Stimulated activated CD4-positive, alpha-beta T cell treated with anti-CD3 and anti-CD28 coated beads, Interleukin-1b, Interleukin-23, amount 100 ng/mL, for 24 hours (primary cell): ENCODE results near the gene SDCCAG8.

Source experiments
- DNase-seq, 4 experiments: peaks; one replicate each; pipeline ENCODE4 v3.0.0-alpha.2; 2020; ENCODE audit warnings: low read depth in 4 of 4, low spot score in 1 of 4

The SDCCAG8 gene

DNA sequence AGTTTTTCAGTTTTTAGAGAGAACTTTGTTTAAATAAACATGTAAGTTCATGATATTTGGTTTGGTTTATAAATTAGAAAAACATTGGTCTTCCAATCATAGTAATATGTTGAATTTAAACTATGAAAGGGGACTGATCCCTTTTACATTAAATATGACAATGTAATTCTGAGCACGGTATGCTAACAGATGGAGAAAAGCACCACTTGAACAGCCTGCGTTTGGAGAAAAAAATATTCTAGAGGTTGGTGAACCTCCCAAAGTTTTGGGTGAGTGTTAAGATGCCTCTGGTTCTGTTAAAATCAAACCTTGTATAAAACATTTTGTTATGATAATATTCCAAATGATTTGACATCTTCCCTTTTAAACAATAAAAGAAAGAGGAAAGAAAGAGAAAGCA lies 123.9 kb downstream of the SDCCAG8 start:
- DNase-seq: no peak

DNA sequence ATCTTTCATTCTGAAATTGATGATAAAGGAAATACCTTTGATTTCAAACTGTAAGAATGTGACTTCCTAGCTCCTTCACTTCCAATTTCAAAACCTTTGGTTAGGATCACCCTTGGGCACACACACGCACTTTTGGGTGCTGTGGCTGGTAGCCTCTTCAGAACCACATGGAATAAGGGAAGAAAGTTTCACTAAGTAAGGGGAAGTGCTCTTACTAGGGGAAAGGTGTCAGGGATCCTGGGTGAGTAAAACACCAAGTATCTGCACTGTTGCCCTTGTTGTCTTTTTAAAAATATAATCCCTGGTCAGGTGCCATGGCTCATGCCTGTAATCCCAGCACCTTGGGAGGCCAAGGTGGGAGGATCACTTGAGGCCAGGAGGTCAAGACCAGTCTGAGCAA lies 132.4 kb downstream of the SDCCAG8 start:
- no peak for DNase-seq

DNA sequence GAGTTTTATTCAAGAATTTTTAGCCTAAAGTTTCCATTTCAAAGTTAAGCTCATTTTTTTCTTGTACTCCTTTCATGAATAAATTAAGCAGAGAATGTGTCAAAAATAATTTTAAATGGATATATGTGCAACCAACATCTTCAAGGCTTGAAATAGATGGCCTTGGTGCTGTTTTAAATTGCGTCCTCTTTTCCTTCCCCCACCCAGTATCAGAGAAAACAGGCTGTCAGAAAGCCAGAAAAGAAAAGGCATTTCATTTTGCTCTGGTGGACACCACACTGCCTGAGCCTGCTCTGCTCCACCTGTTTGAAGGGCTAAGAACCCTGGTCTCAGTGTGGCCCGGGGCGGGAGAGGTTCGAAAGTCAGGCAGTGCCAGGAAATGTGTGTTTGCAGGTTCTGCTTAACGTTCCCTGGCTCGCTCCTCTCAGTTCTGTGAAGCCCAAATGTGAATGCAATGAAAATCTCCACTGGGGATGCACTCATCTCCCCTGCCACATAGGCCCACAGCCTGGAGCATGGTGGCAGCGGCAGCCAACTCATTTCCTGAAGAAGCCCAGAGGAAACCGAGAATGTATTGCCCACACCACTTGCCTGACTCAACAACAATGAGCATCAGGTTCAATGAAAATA lies 134.4 kb downstream of the SDCCAG8 start:
- DNase-seq: no peak

DNA sequence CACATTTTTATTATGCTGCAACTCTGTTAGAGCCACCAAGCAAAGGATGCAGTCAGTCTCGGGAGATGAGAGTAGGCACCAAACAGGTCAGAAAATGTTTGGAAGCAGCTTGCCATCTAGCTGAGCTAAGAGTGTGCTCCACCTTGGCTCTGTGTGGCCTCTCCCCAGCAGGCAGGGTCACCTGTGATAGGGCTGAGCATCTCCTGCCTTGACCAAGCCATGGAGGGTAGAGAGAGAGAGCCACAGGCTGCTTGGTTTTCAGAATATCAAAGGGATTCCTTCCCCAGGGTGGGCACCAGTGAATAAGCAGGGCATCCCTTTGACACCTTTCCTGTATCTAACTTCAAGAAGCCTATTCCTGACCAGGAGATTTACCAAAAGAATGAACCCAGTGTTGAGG lies 135.5 kb downstream of the SDCCAG8 start:
- DNase-seq: no peak

DNA sequence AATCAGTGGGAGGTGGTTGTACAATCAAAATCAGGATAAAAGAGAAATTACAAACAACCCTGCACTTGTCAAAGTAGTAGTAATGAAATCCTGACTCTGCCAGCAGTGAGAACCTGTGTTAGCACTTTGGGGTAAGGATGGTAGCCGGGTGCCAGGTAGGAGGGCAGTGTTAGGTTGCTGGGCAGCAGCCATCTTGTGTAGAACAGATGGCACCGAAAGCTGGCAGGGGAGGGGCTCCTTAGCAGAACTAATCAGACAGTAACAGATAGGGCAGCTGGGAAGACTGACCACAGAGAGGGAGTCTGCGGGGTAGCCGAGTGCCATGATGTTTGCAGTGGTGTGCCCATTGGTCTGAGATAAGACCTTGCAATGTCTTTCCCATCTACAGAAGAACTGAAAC lies 137.3 kb downstream of the SDCCAG8 start:
- DNase-seq: no peak

DNA sequence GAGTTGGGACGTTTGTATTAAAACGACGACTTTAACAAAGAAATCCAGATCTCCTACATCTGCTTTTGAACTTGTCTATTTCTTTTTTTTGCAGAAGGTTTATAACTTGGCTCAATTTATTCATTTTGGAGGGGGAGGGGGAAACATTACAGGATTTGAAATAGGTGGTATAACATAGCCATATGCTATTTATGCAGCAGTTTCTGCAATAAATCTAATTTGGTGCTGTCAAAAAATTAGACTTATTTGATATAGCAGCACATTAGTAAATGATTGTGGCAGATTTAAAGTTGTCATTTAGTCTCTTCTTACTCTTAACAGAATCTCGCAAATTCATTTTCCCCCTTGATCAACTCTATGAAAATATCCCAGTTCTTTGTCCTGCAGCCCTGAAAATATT lies 138.2 kb downstream of the SDCCAG8 start:
- DNase-seq: no peak

DNA sequence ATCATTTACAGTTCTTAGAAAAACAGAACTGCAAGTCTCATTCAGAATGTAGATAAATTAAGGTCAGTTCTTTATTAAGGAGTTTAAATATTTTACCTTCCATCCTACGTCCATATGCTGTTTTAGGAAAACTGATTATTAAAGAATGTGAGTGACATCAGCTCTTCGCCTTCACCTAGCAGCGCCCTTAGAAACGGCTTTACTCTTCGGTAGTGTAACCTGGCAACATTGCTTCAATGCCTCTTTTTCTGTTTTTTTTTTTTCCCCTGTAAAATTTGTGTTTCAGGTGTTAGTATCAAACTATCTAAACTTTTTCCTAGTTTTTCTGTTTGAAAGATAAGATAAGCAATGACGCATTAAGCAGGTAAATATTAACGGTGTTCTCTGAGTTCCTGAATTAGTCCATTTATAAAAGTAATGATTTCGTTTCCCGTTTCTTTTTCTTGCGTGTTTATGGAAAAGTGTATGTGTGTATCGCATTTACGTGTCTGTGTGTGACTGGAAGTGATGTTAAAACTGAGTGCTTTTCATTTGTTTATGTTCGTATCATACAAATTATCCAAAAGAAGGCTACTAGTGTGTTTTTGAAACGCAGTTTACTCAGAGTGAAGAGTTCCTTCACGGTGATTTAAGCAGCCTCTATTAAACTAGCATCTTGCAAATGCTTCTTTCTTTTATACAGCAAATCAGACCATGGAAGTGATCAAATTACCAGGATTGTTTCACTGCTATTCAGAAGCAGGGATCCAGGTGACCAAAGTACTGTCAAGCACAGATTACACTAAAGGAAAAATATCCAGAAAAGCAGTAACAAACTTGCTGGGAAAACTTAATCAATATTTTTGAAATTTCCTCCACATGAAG lies 139.0 kb downstream of the SDCCAG8 start:
- no peak for DNase-seq

DNA sequence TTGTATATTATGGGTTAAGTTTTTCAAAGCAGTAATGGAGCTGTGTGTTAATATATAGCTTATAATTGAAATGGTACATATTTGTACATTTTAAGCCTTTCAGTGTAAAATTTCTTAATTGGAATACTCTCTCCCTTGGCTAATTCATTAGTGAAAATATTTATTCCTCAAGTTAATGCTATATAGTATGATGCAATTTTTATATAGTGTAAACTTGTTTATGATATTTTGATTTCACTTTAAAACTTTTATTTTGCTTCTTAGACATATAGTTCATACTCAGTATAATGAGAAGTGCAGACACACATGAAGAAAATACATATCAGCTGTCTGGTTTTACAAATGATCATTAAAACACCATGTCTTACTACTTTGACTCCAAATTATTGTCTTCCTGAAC lies 140.6 kb downstream of the SDCCAG8 start:
- DNase-seq: no peak

DNA sequence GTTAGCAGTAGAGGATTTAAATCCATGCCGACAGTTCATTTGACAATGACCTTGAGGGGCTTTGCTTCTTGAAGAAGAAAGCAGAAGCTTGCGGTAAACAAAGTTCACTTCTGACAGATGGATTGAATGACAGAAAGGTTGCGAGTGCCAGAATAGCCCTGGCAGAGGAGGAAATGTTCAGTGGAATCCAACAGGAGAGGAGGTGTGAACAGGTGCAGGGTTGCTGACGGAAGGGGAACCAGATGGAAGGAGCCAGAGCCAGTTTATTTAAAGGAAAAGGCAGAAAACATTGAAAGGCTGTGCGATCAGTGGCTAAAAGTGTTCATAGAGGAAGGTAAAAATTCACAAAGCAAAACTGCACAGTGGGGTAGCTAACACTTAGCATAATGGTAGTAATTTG lies 141.0 kb downstream of the SDCCAG8 start:
- no peak for DNase-seq

DNA sequence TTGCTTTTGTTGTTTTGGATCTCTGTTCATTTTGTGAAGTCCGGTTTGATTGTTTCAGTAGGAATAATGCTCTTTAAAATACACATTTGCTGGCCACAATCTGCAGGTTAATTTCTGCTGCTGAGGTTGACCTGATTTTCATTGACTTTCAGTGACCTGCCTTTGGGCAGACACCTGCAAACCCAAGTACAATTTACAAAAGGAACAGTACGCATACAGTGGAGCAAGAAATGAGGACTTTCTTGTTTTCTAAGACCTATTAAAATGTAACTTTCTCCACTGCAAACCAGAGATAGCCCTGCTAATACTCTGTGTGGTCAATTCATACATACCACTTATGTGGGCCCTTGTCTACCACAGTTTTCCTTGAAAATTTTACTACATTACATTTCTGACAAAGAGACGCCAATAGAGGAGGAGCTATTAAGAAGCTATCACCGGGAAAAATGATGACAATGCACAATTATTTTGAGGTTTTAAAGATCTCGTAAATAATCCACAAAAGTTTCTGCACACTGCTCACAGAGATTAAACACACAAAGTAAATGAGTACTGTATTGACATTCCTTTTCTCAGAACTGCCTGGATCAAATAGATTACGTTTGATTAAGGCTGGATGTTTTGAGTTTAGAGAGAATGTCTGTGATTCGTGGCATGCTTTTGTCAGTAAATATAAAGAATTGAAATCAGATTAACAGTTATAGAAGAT lies 141.9 kb downstream of the SDCCAG8 start:
- DNase-seq: no peak

DNA sequence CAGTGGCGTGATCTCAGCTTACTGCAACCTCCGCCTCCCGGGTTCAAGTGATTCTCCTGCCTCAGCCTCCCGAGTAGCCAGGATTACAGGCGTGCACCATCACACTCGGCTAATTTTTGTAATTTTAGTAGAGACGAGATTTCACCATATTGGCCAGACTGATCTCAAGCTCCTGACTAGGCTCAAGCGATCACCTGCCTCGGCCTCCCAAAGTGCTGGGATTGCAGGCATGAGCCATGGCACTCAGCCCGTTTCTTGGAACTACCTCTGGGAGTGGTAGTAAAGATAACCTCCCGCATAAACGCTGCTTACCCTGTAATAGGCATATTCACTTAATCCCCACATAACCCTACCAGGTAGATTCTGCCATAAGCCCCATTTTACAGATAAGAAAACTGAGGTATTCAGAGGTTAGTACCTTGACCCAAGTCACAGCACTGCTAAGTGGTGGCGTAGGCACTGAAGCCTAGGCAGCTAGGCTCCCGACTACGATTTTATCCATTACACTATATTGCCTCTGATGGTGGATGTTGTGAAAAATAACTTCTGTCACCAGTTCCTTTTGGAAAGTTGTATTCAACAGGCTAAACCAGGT lies 143.8 kb downstream of the SDCCAG8 start:
- DNase-seq: no peak

DNA sequence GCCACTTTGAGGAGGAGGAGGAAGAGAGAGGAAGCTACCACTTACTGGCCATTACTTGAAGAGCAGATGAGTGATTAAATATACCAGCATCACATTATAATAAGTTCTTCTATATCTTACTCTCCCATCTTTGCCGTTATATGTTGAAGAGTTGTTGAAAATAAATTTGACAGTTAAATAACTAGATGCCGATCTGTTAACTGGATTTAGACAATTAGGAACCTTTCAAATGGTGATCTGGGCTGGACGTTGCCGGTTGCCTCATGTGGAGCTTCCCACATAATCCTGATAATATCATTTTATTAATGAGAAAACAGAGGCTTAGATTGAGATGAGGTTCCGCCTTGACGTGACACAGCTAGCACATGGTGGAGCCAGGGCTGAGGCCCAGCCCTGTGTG lies 147.0 kb downstream of the SDCCAG8 start:
- DNase-seq: no peak

DNA sequence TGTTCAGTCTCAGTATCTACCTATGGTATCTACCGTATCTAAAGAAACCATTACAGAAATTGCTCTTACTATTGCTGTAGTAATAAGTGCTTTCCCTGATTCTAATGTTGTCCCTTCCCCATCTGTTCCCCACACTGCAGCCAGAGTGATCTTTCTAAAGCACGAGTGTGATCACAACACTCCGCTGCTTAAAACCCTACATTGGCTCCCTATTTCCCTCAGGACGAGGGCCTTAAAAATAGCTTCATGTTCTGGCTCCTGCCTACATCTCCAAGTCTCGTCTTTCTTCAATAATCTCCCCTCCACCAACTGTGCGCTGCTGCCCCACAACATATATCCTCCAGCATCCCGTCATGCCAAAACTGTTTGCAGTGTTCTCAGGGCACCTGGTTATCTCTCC lies 150.6 kb downstream of the SDCCAG8 start:
- no peak for DNase-seq

DNA sequence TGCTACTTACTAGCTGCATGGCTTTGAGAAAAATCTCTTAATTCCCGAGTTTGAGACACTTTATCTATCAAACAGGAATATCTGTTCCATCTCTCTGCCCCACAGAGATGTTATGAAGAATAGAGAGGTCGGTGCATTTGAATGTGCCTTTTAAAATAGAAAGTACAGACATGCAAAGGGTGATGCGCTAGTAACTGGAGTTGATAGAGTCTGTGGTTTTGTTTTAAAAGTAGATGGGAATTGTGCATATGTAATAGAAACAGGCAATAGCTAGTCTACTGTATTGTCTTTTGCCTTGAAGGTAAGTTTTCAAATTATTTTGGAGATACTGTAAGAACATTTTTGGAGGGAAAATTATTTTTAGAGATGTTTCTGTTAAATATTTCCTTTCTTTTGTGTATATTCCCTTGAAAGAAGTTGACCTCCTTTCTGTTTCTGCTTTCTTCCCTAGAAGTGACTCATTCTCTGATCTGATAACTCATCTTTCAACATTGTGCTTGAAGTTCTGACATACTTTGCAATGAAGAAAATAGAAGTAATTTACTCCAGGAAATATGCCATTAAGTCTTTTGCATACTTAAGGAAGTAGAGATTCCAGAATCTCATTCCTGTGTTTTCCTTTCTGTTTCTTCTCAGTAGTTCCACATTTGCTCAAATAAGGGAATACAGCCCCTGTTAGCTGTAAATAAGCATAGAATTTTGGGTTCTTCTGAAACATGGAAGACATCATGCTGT lies 151.6 kb downstream of the SDCCAG8 start:
- no peak for DNase-seq

DNA sequence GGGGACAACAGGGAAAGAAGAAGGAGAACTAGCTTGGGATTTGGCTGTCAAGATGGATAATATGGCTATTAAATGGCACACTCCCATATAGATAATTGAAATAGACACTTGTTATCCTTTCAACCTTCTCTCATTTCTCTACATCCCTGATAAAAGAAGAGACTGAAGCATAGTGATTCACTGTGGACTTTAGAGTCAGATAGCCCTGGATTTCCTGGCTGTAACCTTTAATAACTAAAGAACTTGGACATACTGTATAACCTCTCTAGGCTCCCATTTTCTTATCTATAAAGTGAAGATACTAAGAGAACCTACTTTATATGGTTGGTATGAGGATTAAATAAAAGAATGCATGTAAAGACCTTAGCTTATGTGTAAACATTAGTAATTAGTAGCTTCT lies 152.6 kb downstream of the SDCCAG8 start:
- no peak for DNase-seq

DNA sequence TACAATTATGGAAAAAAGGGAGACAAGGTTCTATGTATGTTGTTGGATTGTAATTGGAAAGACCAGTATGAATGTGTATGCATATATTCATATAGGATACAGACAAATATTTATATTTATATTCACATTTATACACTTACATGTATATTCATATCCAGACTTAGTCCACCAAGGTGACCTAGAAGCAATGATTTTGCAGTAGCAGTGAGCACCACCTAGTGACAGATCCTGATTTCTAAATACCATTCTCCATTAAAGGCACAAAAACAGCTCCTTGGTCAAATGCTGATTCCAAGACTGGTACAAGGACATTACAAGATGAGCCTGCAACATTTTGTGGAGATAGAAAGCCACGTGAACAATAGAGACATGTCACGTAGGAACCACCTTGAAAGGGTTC lies 153.4 kb downstream of the SDCCAG8 start:
- DNase-seq: no peak

DNA sequence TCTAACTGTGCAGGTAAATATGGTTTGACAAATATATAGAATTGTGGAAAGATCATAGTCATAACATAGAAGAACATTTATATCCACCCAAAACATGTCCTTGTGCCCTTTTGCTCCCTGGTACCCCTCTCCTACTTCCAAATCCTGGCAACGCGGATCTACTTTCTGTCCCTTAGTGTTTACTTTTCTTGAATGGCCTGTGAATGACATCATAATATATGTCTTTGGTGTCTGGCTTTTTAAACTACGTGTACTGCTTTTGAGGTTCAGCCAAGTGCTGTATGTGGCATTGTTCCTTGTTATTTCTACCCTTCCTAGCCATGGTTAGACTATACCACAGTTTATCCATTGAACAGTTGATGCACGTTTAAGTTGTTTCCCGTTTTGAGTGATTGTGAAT lies 155.6 kb downstream of the SDCCAG8 start:
- no peak for DNase-seq

DNA sequence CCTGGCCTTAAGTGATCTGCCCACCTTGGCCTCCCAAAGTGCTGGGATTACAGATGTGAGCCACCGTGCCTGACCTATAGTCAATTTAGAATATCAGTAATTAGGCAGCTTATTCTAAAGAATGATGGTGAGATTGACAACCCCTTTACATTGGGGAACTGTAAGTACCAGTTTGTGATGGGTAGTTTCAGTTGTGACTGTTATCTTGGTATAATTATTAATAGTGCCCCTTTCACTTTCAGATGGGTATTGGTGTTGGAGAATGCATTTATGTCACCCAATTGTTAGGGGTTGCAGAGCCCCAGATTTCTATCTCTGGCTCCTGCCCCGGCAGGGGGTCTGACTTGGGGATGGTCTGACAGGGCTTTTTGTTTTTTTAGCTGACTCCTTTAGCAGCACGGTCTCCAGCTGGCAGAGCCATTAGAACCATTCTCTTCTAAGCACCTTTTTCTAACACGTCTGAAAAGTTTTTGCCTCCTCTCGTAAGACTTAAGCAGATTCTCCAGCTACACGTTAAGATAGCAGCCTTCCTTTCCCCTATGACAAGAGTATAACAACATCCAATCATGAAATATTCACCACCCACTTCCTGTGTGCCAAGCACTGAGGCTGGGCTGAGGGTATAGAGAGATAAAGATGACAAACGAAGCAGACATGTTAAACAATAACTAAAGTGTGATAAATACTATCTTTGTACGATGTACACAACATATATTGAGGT lies 157.8 kb downstream of the SDCCAG8 start:
- DNase-seq: no peak

DNA sequence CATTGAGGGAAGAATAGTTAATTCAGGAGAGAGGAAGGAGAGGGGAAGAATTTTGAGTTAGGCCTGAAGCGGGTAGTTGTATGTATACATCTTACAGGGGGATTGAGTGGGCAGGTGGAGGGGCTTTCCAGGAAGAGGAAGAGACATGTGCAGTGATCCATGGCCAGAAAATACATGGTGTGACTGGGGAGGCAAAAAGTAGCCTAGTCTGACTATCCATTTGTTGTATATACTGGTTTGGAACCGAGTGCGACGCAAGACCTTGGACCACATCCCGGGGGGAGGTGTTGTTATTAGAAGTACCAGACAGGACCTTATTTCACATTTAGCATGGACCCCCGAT lies 158.3 kb downstream of the SDCCAG8 start:
- no peak for DNase-seq

DNA sequence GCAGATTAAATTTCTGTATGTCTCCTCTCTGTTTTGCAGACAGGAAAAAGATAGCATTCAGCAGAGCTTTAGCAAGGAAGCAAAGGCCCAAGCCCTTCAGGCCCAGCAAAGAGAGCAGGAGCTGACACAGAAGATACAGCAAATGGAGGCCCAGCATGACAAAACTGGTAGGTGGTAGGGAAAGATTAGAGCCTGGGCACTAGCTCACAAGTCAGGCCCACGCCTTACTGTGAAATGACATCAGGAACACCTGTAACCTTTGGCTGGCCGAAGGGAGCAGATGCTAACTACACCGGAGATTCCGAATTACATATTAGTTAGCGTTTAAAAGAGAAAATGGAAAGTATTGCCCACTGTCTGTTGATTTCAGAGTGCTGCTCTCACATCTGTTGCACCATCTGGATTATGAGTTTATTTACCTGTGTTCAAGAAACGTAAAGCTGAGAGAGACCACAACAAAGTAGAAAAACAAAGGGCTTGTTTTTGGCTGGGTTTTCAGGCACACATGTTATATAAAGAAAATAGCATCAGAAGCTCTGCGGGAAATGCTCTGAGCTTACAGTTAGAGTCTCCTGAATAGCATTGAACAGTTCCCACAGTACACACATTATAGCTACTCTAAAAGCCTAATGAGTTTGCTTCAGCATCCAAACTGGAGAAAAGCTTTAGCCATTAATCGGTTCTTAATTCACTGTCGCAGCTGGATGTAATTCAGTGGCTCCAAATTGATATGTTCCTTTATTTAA lies 160.0 kb downstream of the SDCCAG8 start:
- no peak for DNase-seq
